Keratinocyte (primary cell): ENCODE measurements around the gene MUC15.

Experiments used
- EZH2 ChIP-seq: IDR thresholded peaks from one replicate; pipeline ENCODE4 v1.6.1; 2012; ENCODE audit warnings: inconsistent platforms, mild to moderate bottlenecking, low read length, moderate library complexity
- TF ChIP-seq, protein P1 (sequence below), 3 experiments: IDR thresholded peaks in 1 of 3; conservative IDR thresholded peaks in 1 of 3; optimal IDR thresholded peaks in 1 of 3; 2 replicates in 2 of 3; 3 replicates in 1 of 3; pipeline versions ENCODE3 to v1.5.1; 2011; ENCODE audit warnings: low read length in 3 of 3, mild to moderate bottlenecking in 3 of 3, moderate library complexity in 2 of 3, control low read depth in 1 of 3, inconsistent platforms in 1 of 3; ENCODE audit not compliant: insufficient read depth in 2 of 3; ENCODE audit errors: extremely low read depth in 1 of 3

DNA sequence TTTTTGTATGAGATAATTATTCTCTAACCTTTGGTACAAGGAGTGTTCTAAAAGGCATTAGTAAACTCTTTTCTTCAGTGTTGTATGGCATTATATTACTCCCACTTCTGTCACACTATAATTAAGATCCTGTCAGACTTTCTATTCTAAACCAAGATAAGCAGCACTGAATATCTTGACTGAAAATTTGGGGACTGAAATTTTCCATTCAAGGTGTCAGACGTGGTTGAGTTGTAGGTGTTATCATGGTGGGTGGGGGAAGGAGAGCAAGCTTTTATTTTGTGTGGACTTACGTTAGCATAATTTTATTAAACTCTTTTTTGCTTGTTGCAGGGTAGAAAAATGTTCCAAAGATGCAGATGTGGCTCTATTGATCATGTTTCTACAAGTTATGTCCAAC is 22.9 kb downstream of the MUC15 start:
- TF ChIP-seq, protein P1, sequence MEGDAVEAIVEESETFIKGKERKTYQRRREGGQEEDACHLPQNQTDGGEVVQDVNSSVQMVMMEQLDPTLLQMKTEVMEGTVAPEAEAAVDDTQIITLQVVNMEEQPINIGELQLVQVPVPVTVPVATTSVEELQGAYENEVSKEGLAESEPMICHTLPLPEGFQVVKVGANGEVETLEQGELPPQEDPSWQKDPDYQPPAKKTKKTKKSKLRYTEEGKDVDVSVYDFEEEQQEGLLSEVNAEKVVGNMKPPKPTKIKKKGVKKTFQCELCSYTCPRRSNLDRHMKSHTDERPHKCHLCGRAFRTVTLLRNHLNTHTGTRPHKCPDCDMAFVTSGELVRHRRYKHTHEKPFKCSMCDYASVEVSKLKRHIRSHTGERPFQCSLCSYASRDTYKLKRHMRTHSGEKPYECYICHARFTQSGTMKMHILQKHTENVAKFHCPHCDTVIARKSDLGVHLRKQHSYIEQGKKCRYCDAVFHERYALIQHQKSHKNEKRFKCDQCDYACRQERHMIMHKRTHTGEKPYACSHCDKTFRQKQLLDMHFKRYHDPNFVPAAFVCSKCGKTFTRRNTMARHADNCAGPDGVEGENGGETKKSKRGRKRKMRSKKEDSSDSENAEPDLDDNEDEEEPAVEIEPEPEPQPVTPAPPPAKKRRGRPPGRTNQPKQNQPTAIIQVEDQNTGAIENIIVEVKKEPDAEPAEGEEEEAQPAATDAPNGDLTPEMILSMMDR (optimal IDR thresholded peaks at IDR 0.05 in 1 of 3, IDR thresholded peaks at IDR 0.05 in 1 of 3, conservative IDR thresholded peaks at IDR 0.05 in 1 of 3; ENCODE audit: extremely low read depth in 1 of 3, insufficient read depth in 2 of 3, low read length in 3 of 3): no peak
- no peak for TF ChIP-seq EZH2
